PC-3 (cell line): ENCODE measurements around the gene PPP1R14C. TPM values are rescaled to one million over a fixed set of nuclear protein-coding genes. Genes with fewer than 3 reads are reported as not detected.
"Not testable (repeated sequence)": the region's sequence is repeated elsewhere in the genome, so short reads cannot be mapped to it uniquely, and the experiment has no call there.

Experiments used
- ATAC-seq: fragments of 200-7000 bp; cut with Tn5 transposase; 2 replicates; pipeline ENCODE4 v1.9.1; 2020; ENCODE audit warnings: mild to moderate bottlenecking, moderate library complexity
- BruUV-seq: library from RNA; stranded (reverse); fragments of 400-500 nt; replicated peaks from 2 replicates; lab custom pipeline; 2021; lab: Mats Ljungman, UMichigan
- CTCF ChIA-PET: fragments of 300-600 bp; sonication (Branson Sonifier 250); formaldehyde crosslinking; loops from one replicate; lab custom pipeline; 2022; ENCODE audit warnings: antibody characterized with exemption; lab: Charles Lee
- POLR2A ChIA-PET: fragments of 300-600 bp; sonication (Branson Sonifier 250); formaldehyde crosslinking; loops from one replicate; lab custom pipeline; 2022; ENCODE audit warnings: antibody characterized with exemption; ENCODE audit not compliant: unreplicated experiment; lab: Charles Lee
- DNase-seq: peaks from one replicate; pipeline ENCODE4 v3.0.0-alpha.2; 2015
- H2AFZ ChIP-seq: fragments of 300-600 bp; sonication (generic); 2 replicates; pipeline ENCODE4 v1.6.0; 2016; ENCODE audit warnings: antibody characterized with exemption, low read length
- H3F3A ChIP-seq: fragments of 300-600 bp; sonication (generic); one replicate; pipeline ENCODE4 v1.6.0; 2017; ENCODE audit warnings: antibody characterized with exemption, low read length, control low read depth, mild to moderate bottlenecking; ENCODE audit not compliant: unreplicated experiment
- H3K27ac ChIP-seq: fragments of 300-600 bp; sonication (generic); 2 replicates; pipeline ENCODE4 v1.5.1; 2016; ENCODE audit warnings: mild to moderate bottlenecking, low read length
- H3K27me3 ChIP-seq: fragments of 300-600 bp; sonication (generic); 2 replicates; pipeline ENCODE4 v1.6.1; 2016; ENCODE audit warnings: low read length, mixed read lengths
- H3K36me3 ChIP-seq: fragments of 300-600 bp; sonication (generic); 2 replicates; pipeline ENCODE4 v1.6.1; 2016; ENCODE audit warnings: low read depth, mixed run types, low read length, mixed read lengths
- H3K4me1 ChIP-seq: fragments of 300-600 bp; sonication (generic); 2 replicates; pipeline ENCODE4 v1.5.1; 2016; ENCODE audit warnings: low read length; ENCODE audit not compliant: insufficient read depth
- H3K4me2 ChIP-seq: fragments of 300-600 bp; sonication (generic); 2 replicates; pipeline ENCODE4 v1.6.0; 2016; ENCODE audit warnings: low read length
- H3K4me3 ChIP-seq: fragments of 300-600 bp; sonication (generic); 2 replicates; pipeline ENCODE4 v1.5.1; 2016; ENCODE audit warnings: mild to moderate bottlenecking, low read length, mixed read lengths
- H3K79me2 ChIP-seq: fragments of 300-600 bp; sonication (generic); 2 replicates; pipeline ENCODE4 v1.6.1; 2017; ENCODE audit warnings: low read length, mixed read lengths
- H3K9ac ChIP-seq: fragments of 300-600 bp; sonication (generic); 2 replicates; pipeline ENCODE4 v1.6.0; 2016; ENCODE audit warnings: mild to moderate bottlenecking, low read length
- H3K9me2 ChIP-seq: fragments of 300-600 bp; sonication (generic); replicated peaks from 2 replicates; pipeline ENCODE4 v1.6.1; 2016; ENCODE audit warnings: mixed run types, low read length, mixed read lengths
- H3K9me3 ChIP-seq: fragments of 300-600 bp; sonication (generic); 2 replicates; pipeline ENCODE4 v1.6.1; 2016; ENCODE audit warnings: low read length, mixed read lengths
- H4K20me1 ChIP-seq: fragments of 300-600 bp; sonication (generic); 2 replicates; pipeline ENCODE4 v1.6.1; 2016; ENCODE audit warnings: low read length, mixed read lengths
- EZH2 ChIP-seq: fragments of 300-600 bp; sonication (generic); IDR thresholded peaks from one replicate; pipeline ENCODE4 v1.6.1; 2017; ENCODE audit warnings: antibody characterized with exemption, mild to moderate bottlenecking, low read length; ENCODE audit not compliant: unreplicated experiment
- EZH2phosphoT487 ChIP-seq: fragments of 300-600 bp; sonication (generic); IDR thresholded peaks from 2 replicates; pipeline ENCODE4 v1.6.1; 2018; ENCODE audit warnings: mild to moderate bottlenecking, antibody characterized with exemption, low read length, borderline replicate concordance
- intact Hi-C: fragments of 100-400 bp; cut with micrococcal nuclease; formaldehyde crosslinking; loops from 2 replicates; pipeline ENCODE4 v1.9.0; 2023
- total RNA-seq: library from RNA; depleted of rRNA; stranded (reverse); fragments of >200 nt; gene quantifications from 2 replicates; pipeline ENCODE4 v1.2.3, GENCODE V29; 2014
- TF ChIP-seq, protein P1 (sequence below): fragments of 300-600 bp; sonication (generic); conservative IDR thresholded peaks from 2 replicates; pipeline ENCODE4 v1.5.1; 2017; ENCODE audit warnings: antibody characterized with exemption, low read depth, mild to moderate bottlenecking, low read length

The PPP1R14C gene
- total RNA-seq, 1 experiment from 2014 or later, result 1.1 TPM

DNA sequence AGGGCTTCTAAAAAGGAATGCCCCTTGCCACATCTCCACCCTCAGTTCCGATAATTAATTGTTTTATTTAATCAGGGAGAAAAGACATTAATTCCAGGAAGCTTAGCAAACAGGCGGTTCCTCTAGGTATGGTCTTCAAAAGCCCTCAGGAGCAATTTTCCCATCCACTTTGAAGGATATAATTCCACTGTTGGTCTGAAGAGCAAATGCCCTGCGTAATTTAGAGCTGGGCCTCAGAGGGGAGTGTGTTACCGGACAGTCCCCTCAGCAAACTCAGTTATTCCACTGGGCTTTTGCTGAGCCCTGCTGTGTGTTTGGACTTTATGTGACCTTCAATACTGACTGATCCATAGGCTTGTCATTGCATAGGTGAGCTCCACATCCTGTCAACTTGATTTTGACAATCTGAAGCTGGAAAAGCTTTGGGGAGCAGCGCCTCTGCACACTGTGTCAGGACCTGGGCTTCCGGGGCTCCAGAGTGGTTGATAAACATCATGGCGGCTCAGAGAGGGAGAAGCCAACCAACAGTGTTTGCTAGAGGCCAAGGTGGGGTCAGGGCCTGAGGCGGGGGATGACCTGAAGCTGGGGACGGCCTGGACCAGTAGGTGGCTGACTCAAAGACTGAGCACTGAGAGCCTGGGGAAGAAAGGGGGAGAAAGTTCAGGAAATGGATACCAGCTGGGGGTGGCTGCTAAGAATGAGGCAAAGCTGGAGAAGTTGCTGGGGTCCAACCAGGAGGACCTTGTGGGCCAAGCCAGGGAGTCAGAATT, 43.5 kb downstream of the PPP1R14C start:
- no peaks in the 10 kb centered on the region for H3K9me3 ChIP-seq
- no peak overlapping the region for H3K4me3 ChIP-seq
- H3F3A ChIP-seq, result no peaks in the 10 kb centered on the region
- ChIA-PET CTCF (no interaction called here), POLR2A (no interaction called here)
- H2AFZ ChIP-seq, result no peak overlapping the region
- TF ChIP-seq, protein P1, sequence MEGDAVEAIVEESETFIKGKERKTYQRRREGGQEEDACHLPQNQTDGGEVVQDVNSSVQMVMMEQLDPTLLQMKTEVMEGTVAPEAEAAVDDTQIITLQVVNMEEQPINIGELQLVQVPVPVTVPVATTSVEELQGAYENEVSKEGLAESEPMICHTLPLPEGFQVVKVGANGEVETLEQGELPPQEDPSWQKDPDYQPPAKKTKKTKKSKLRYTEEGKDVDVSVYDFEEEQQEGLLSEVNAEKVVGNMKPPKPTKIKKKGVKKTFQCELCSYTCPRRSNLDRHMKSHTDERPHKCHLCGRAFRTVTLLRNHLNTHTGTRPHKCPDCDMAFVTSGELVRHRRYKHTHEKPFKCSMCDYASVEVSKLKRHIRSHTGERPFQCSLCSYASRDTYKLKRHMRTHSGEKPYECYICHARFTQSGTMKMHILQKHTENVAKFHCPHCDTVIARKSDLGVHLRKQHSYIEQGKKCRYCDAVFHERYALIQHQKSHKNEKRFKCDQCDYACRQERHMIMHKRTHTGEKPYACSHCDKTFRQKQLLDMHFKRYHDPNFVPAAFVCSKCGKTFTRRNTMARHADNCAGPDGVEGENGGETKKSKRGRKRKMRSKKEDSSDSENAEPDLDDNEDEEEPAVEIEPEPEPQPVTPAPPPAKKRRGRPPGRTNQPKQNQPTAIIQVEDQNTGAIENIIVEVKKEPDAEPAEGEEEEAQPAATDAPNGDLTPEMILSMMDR, result no peak
- TF ChIP-seq EZH2phosphoT487 (no peak), EZH2 (no peak)
- H3K4me2 ChIP-seq, result no peak overlapping the region
- H3K4me1 ChIP-seq, result no peaks in the 10 kb centered on the region
- DNase-seq (no peak), ATAC-seq (no peak)
- no TSS peak for BruUV-seq
- no peak overlapping the region for H3K27ac ChIP-seq
- H4K20me1 ChIP-seq, result no peaks in the 10 kb centered on the region
- no peaks in the 10 kb centered on the region for H3K36me3 ChIP-seq
- no peak overlapping the region for H3K9ac ChIP-seq
- intact Hi-C loops, result no loop called here
- H3K9me2 ChIP-seq, result no peaks in the 10 kb centered on the region
- H3K79me2 ChIP-seq, result no peaks in the 10 kb centered on the region
- no peaks in the 10 kb centered on the region for H3K27me3 ChIP-seq

GRCh38 chr6:150187433-150187832, 44.6 kb downstream of the PPP1R14C start:
- H4K20me1 ChIP-seq, H3K9me2 ChIP-seq: not testable (repeated sequence)

DNA sequence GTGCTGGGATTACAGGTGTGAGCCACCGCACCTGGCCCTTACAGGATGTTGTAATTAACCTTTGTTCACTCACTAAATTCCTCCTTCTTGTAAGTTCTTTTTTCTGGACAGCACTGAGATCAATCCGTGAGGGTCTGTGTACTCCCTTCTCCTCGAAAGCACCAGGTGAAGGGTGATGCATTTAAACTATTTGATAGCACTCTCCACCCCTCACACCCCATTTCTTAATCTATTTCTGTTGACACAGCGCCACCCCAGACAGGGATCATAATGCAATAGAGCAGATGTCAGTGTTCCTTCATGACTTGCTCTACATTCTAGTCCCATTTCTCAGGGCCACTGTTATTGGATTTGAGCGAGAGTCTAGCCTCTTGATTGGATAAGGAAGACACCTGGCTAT, 46.3 kb downstream of the PPP1R14C start:
- ATAC-seq (no peak), DNase-seq (no peak)
- H3K36me3 ChIP-seq, result no peaks in the 10 kb centered on the region
- no peak for TF ChIP-seq EZH2
- TF ChIP-seq, protein P1, result peak; percentile 18; the same call in 1 of the 2 replicates
- no peaks in the 10 kb centered on the region for H3K9me3 ChIP-seq
- no peak overlapping the region for H3K4me2 ChIP-seq
- H3K9ac ChIP-seq, result no peak overlapping the region
- no peaks in the 10 kb centered on the region for H3K9me2 ChIP-seq
- ChIA-PET CTCF (no interaction called here), POLR2A (no interaction called here)
- no peaks in the 10 kb centered on the region for H3K27me3 ChIP-seq
- H3K27ac ChIP-seq, result no peak overlapping the region
- H3K4me1 ChIP-seq, result no peaks in the 10 kb centered on the region
- no peak overlapping the region for H2AFZ ChIP-seq
- no peak overlapping the region for H3K4me3 ChIP-seq
- no peaks in the 10 kb centered on the region for H3F3A ChIP-seq
- no peaks in the 10 kb centered on the region for H4K20me1 ChIP-seq
- no TSS peak for BruUV-seq
- intact Hi-C loops, result no loop called here
- H3K79me2 ChIP-seq, result no peaks in the 10 kb centered on the region

More at GRCh38 chr6:150187433-150187832, 44.6 kb downstream of the PPP1R14C start:
- H3K4me1 ChIP-seq, H2AFZ ChIP-seq, intact Hi-C loops, DNase-seq, H3K9ac ChIP-seq, H3K27ac ChIP-seq, ATAC-seq, H3K27me3 ChIP-seq, H3K79me2 ChIP-seq, POLR2A ChIA-PET, H3K4me2 ChIP-seq, BruUV-seq, H3K4me3 ChIP-seq, H3F3A ChIP-seq, H3K36me3 ChIP-seq, H3K9me3 ChIP-seq, CTCF ChIA-PET: not testable (repeated sequence)
